NCI-H2107 treated with DMSO at 0.1 percent for 48 hours (cell line): ENCODE measurements around the gene NR6A1.

Experiments used
- DNase-seq: peaks from one replicate; lab custom pipeline; 2025; ENCODE audit not compliant: unreplicated experiment; lab: John Stamatoyannopoulos, UW

NR6A1 gene

GRCh38 chr9:124506931-124507879, 263.9 kb downstream of the NR6A1 start, which contains the start of gene NR5A1:
Gene NR5A1 (minus strand): TSS chr9:124507399. CDS start chr9:124503395, 4,004 bp downstream.
- no peak for DNase-seq

- DNase-seq, result no peak
These were observed 264.7 kb downstream of the NR6A1 start for GRCh38 chr9:124506433-124506832.

- no peak for DNase-seq
These were observed 265.2 kb downstream of the NR6A1 start for GRCh38 chr9:124505901-124506346.

- no peak for DNase-seq
These were observed 265.9 kb downstream of the NR6A1 start for GRCh38 chr9:124505006-124505900.

- no peak for DNase-seq
These were observed 266.5 kb downstream of the NR6A1 start for GRCh38 chr9:124504530-124505005.

GRCh38 chr9:124503713-124504529, 267.2 kb downstream of the NR6A1 start:
- no peak for DNase-seq

GRCh38 chr9:124502711-124503702, 268.1 kb downstream of the NR6A1 start:
- no peak for DNase-seq

- DNase-seq, result no peak
These were observed 269.3 kb downstream of the NR6A1 start for GRCh38 chr9:124501771-124502320.

- no peak for DNase-seq
These were observed 270.1 kb downstream of the NR6A1 start for GRCh38 chr9:124500796-124501611.

GRCh38 chr9:124500028-124500795, 270.9 kb downstream of the NR6A1 start:
- no peak for DNase-seq

GRCh38 chr9:124499216-124499615, 271.9 kb downstream of the NR6A1 start:
- DNase-seq, result no peak

- no peak for DNase-seq
These were observed 272.5 kb downstream of the NR6A1 start for GRCh38 chr9:124498499-124499146.

- DNase-seq, result no peak
These were observed 273.1 kb downstream of the NR6A1 start for GRCh38 chr9:124498040-124498439.

- DNase-seq, result no peak
These were observed 273.7 kb downstream of the NR6A1 start for GRCh38 chr9:124497441-124497840.

- no peak for DNase-seq
These were observed 274.6 kb downstream of the NR6A1 start for GRCh38 chr9:124496463-124496862.

GRCh38 chr9:124496075-124496449, 275.0 kb downstream of the NR6A1 start:
- peak; percentile 31 for DNase-seq
